Measurements from ENCODE around the gene CCDC192. TPM values are rescaled to one million over a fixed set of nuclear protein-coding genes. Genes with fewer than 3 reads are reported as not detected.

The CCDC192 gene
- polyA plus RNA-seq, 1 donor from 2014 or later, result not detected

DNA sequence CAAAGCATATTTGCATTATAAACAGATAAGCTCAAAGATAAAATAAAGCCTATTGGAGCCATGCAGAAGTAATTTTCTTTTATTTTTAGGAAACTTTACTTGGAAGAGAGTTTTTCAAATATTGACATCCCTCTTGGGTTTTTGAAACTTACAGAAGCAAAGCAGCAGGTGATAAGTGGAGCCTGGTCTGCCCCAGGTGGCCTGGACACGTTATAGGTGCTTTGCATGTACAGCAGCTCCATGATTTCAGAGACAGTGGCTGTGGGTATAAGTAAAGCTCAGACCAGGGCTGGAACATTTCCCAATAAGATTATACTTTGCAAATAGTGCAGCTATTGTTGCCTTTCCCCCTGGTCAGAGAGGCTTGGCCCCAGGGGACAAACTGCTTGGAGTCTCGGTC, 51.5 kb downstream of the CCDC192 start:
- Histone ChIP-seq H3K36me3 (ENCODE audit: insufficient read depth, low read length) (no peaks in the 10 kb centered on the region), H3K4me2 (ENCODE audit: low read length) (no peak overlapping the region), H3K27me3 (ENCODE audit: insufficient read depth, low read depth, low read length) (no peaks in the 10 kb centered on the region), H3K9me3 (ENCODE audit: low read length) (no peaks in the 10 kb centered on the region), H3K27ac (ENCODE audit: low read length) (no peak overlapping the region), H3K9me2 (ENCODE audit: insufficient read depth, low read length) (no peaks in the 10 kb centered on the region), H3F3A (ENCODE audit: insufficient read depth, low read length, poor library complexity, severe bottlenecking) (no peaks in the 10 kb centered on the region), H3K9ac (ENCODE audit: low read length) (no peak overlapping the region), H4K20me1 (ENCODE audit: insufficient read depth) (no peaks in the 10 kb centered on the region), H3K79me2 (replicated peaks; ENCODE audit: insufficient read depth, low read length) (no peaks in the 10 kb centered on the region), H3K4me3 (ENCODE audit: low read length) (no peak overlapping the region), H2AFZ (ENCODE audit: low read depth, low read length) (no peak overlapping the region)
- TF ChIP-seq TAF1 (IDR thresholded peaks at IDR 0.05; ENCODE audit: low read depth) (no peak), EP300 (conservative IDR thresholded peaks at IDR 0.05; ENCODE audit: poor library complexity, severe bottlenecking) (no peak), EZH2 (IDR thresholded peaks at IDR 0.05; ENCODE audit: borderline replicate concordance, insufficient read depth, low read length, poor library complexity, severe bottlenecking) (no peak), CTCF (IDR thresholded peaks at IDR 0.05; ENCODE audit: poor library complexity, severe bottlenecking) (no peak), MXI1 (conservative IDR thresholded peaks at IDR 0.05; ENCODE audit: poor library complexity, severe bottlenecking) (no peak), POLR2AphosphoS5 (IDR thresholded peaks at IDR 0.05) (no peak), RAD21 (conservative IDR thresholded peaks at IDR 0.05) (no peak), SMC3 (conservative IDR thresholded peaks at IDR 0.05; ENCODE audit: poor library complexity) (no peak)
- TF ChIP-seq, protein P1, sequence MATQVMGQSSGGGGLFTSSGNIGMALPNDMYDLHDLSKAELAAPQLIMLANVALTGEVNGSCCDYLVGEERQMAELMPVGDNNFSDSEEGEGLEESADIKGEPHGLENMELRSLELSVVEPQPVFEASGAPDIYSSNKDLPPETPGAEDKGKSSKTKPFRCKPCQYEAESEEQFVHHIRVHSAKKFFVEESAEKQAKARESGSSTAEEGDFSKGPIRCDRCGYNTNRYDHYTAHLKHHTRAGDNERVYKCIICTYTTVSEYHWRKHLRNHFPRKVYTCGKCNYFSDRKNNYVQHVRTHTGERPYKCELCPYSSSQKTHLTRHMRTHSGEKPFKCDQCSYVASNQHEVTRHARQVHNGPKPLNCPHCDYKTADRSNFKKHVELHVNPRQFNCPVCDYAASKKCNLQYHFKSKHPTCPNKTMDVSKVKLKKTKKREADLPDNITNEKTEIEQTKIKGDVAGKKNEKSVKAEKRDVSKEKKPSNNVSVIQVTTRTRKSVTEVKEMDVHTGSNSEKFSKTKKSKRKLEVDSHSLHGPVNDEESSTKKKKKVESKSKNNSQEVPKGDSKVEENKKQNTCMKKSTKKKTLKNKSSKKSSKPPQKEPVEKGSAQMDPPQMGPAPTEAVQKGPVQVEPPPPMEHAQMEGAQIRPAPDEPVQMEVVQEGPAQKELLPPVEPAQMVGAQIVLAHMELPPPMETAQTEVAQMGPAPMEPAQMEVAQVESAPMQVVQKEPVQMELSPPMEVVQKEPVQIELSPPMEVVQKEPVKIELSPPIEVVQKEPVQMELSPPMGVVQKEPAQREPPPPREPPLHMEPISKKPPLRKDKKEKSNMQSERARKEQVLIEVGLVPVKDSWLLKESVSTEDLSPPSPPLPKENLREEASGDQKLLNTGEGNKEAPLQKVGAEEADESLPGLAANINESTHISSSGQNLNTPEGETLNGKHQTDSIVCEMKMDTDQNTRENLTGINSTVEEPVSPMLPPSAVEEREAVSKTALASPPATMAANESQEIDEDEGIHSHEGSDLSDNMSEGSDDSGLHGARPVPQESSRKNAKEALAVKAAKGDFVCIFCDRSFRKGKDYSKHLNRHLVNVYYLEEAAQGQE (IDR thresholded peaks at IDR 0.05; ENCODE audit: borderline replicate concordance), result no peak

DNA sequence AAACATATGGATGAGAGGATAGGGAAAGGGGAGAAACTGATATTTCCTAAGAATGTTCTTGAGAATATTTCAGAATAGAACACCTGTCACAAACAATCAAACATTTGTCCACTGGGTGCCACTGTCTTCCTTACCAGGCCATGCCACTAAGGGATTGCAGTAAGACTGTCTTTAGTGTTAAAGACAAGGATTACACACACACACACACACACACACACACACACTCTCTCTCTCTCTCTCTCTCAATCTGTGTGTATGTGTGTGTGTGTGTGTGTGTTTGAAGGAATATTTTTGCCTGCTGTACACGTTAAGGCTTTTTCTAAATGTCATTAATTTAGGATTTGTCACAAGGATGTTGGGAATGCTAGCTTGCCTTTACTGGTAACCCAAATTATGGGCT, 54.4 kb downstream of the CCDC192 start:
- Histone ChIP-seq H3K27ac (ENCODE audit: low read length) (no peak overlapping the region), H3K9me3 (ENCODE audit: low read length) (no peaks in the 10 kb centered on the region), H3K36me3 (ENCODE audit: insufficient read depth, low read length) (no peaks in the 10 kb centered on the region), H3K27me3 (ENCODE audit: insufficient read depth, low read depth, low read length) (no peaks in the 10 kb centered on the region), H3K4me2 (ENCODE audit: low read length) (no peak overlapping the region), H3F3A (ENCODE audit: insufficient read depth, low read length, poor library complexity, severe bottlenecking) (no peaks in the 10 kb centered on the region), H3K9ac (ENCODE audit: low read length) (no peak overlapping the region), H4K20me1 (ENCODE audit: insufficient read depth) (no peaks in the 10 kb centered on the region), H3K79me2 (replicated peaks; ENCODE audit: insufficient read depth, low read length) (no peaks in the 10 kb centered on the region), H2AFZ (ENCODE audit: low read depth, low read length) (no peak overlapping the region), H3K4me3 (ENCODE audit: low read length) (no peak overlapping the region), H3K9me2 (ENCODE audit: insufficient read depth, low read length) (no peaks in the 10 kb centered on the region)
- TF ChIP-seq, protein P1 (IDR thresholded peaks at IDR 0.05; ENCODE audit: borderline replicate concordance), result no peak
- TF ChIP-seq RAD21 (conservative IDR thresholded peaks at IDR 0.05) (peak; percentile 79), EP300 (conservative IDR thresholded peaks at IDR 0.05; ENCODE audit: poor library complexity, severe bottlenecking) (peak; percentile 12), CTCF (IDR thresholded peaks at IDR 0.05; ENCODE audit: poor library complexity, severe bottlenecking) (peak; percentile 70), MXI1 (conservative IDR thresholded peaks at IDR 0.05; ENCODE audit: poor library complexity, severe bottlenecking) (no peak), POLR2AphosphoS5 (IDR thresholded peaks at IDR 0.05) (no peak), SMC3 (conservative IDR thresholded peaks at IDR 0.05; ENCODE audit: poor library complexity) (peak; percentile 77), EZH2 (IDR thresholded peaks at IDR 0.05; ENCODE audit: borderline replicate concordance, insufficient read depth, low read length, poor library complexity, severe bottlenecking) (no peak), TAF1 (IDR thresholded peaks at IDR 0.05; ENCODE audit: low read depth) (no peak)

All from neural cell (in vitro differentiated cells).